Loucy (cell line): ENCODE data around the gene SOCS6.

Experiments
- H2AFZ ChIP-seq: fragments of 200-600 bp; sonication (generic); 2 replicates; pipeline ENCODE4 v1.6.0; 2016; ENCODE audit warnings: antibody characterized with exemption, mild to moderate bottlenecking, low read length, moderate library complexity
- H3F3A ChIP-seq: fragments of 200-600 bp; 2 replicates; pipeline ENCODE4 v1.6.0; 2016; ENCODE audit warnings: antibody characterized with exemption, low read depth, mild to moderate bottlenecking
- H3K27me3 ChIP-seq: fragments of 200-600 bp; sonication (generic); 2 replicates; pipeline ENCODE4 v1.6.1; 2014; ENCODE audit warnings: low read length, mild to moderate bottlenecking; ENCODE audit not compliant: insufficient read depth, poor library complexity, severe bottlenecking
- H3K36me3 ChIP-seq: fragments of 200-600 bp; sonication (generic); 2 replicates; pipeline ENCODE4 v1.6.1; 2016; ENCODE audit warnings: low read length; ENCODE audit not compliant: insufficient read depth
- H3K4me1 ChIP-seq: fragments of 200-600 bp; sonication (generic); 2 replicates; pipeline ENCODE4 v1.5.1; 2014; ENCODE audit warnings: low read length, mild to moderate bottlenecking; ENCODE audit not compliant: insufficient read depth, poor library complexity, severe bottlenecking
- H3K4me2 ChIP-seq: fragments of 200-600 bp; sonication (generic); 2 replicates; pipeline ENCODE4 v1.6.0; 2014; ENCODE audit warnings: antibody characterized with exemption, low read length, low read depth, mild to moderate bottlenecking; ENCODE audit not compliant: poor library complexity, severe bottlenecking
- H3K4me3 ChIP-seq: fragments of 200-600 bp; sonication (generic); 2 replicates; pipeline ENCODE4 v1.5.1; 2014; ENCODE audit warnings: low read length, mild to moderate bottlenecking, mixed read lengths; ENCODE audit not compliant: poor library complexity, severe bottlenecking
- H3K79me2 ChIP-seq: fragments of 200-600 bp; sonication (generic); 2 replicates; pipeline ENCODE4 v1.6.1; 2014; ENCODE audit warnings: low read length; ENCODE audit not compliant: insufficient read depth
- H3K9ac ChIP-seq: fragments of 200-600 bp; sonication (generic); 2 replicates; pipeline ENCODE4 v1.6.0; 2014; ENCODE audit warnings: mild to moderate bottlenecking, low read depth, low read length, moderate library complexity; ENCODE audit not compliant: poor library complexity, severe bottlenecking
- H3K9me2 ChIP-seq: fragments of 200-600 bp; sonication (generic); replicated peaks from 2 replicates; pipeline ENCODE4 v1.6.1; 2016; ENCODE audit warnings: low read depth, low read length, mixed read lengths
- H3K9me3 ChIP-seq: fragments of 200-600 bp; sonication (generic); 2 replicates; pipeline ENCODE4 v1.6.1; 2014; ENCODE audit warnings: mild to moderate bottlenecking, antibody characterized with exemption, low read length, low read depth; ENCODE audit not compliant: insufficient read depth
- H4K20me1 ChIP-seq: fragments of 200-600 bp; sonication (generic); 2 replicates; pipeline ENCODE4 v1.6.0; 2014; ENCODE audit warnings: antibody characterized with exemption, low read length, mild to moderate bottlenecking; ENCODE audit not compliant: insufficient read depth, poor library complexity, severe bottlenecking
- CTCF ChIP-seq: fragments of 200-600 bp; sonication (generic); conservative IDR thresholded peaks from 2 replicates; pipeline ENCODE4 v1.5.1; 2014; ENCODE audit warnings: mild to moderate bottlenecking, antibody characterized with exemption, low read length
- EZH2phosphoT487 ChIP-seq: fragments of 200-600 bp; IDR thresholded peaks from 2 replicates; pipeline ENCODE4 v1.6.1; 2018; ENCODE audit warnings: antibody characterized with exemption, mild to moderate bottlenecking, moderate library complexity, borderline replicate concordance

Gene SOCS6

GRCh38 chr18:70296781-70297180 is 7.9 kb downstream of the SOCS6 start:
- Histone ChIP-seq H3K4me1 (no peaks in the 10 kb centered on the region), H3K79me2 (no peaks in the 10 kb centered on the region), H2AFZ (no peak overlapping the region)

GRCh38 chr18:70299393-70299792 is 10.5 kb downstream of the SOCS6 start:
- H3K27me3 ChIP-seq = no peaks in the 10 kb centered on the region
- no peak overlapping the region for H3K4me3 ChIP-seq
- H3K36me3 ChIP-seq = no peaks in the 10 kb centered on the region
- H3K4me1 ChIP-seq = no peaks in the 10 kb centered on the region
- no peaks in the 10 kb centered on the region for H3K9me3 ChIP-seq
- no peak overlapping the region for H3K9ac ChIP-seq
- H3K9me2 ChIP-seq = no peaks in the 10 kb centered on the region
- no peaks in the 10 kb centered on the region for H4K20me1 ChIP-seq
- H2AFZ ChIP-seq = no peak overlapping the region
- TF ChIP-seq EZH2phosphoT487 (no peak), CTCF (no peak)
- H3K79me2 ChIP-seq = no peaks in the 10 kb centered on the region
- H3F3A ChIP-seq = no peaks in the 10 kb centered on the region
- H3K4me2 ChIP-seq = no peak overlapping the region

More at GRCh38 chr18:70296781-70297180, 7.9 kb downstream of the SOCS6 start:
- Histone ChIP-seq H3K4me3 (no peak overlapping the region), H3K36me3 (no peaks in the 10 kb centered on the region), H3K9me3 (no peaks in the 10 kb centered on the region), H4K20me1 (no peaks in the 10 kb centered on the region), H3K27me3 (no peaks in the 10 kb centered on the region), H3K9ac (no peak overlapping the region), H3K9me2 (no peaks in the 10 kb centered on the region), H3K4me2 (no peak overlapping the region), H3F3A (no peaks in the 10 kb centered on the region)
- TF ChIP-seq EZH2phosphoT487 (no peak), CTCF (no peak)

GRCh38 chr18:70301667-70302066 is 12.8 kb downstream of the SOCS6 start:
- no peak overlapping the region for H3K4me3 ChIP-seq
- H4K20me1 ChIP-seq = no peaks in the 10 kb centered on the region
- H3K9ac ChIP-seq = no peak overlapping the region
- H2AFZ ChIP-seq = no peak overlapping the region
- no peaks in the 10 kb centered on the region for H3F3A ChIP-seq
- no peaks in the 10 kb centered on the region for H3K9me3 ChIP-seq
- no peaks in the 10 kb centered on the region for H3K79me2 ChIP-seq
- TF ChIP-seq CTCF = no peak
- no peak for TF ChIP-seq EZH2phosphoT487
- no peak overlapping the region for H3K4me2 ChIP-seq
- no peaks in the 10 kb centered on the region for H3K4me1 ChIP-seq
- H3K27me3 ChIP-seq = no peaks in the 10 kb centered on the region
- no peaks in the 10 kb centered on the region for H3K36me3 ChIP-seq
- no peaks in the 10 kb centered on the region for H3K9me2 ChIP-seq
